Measurements from ENCODE around the gene FUS. TPM values are rescaled to one million over a fixed set of nuclear protein-coding genes. Genes with fewer than 3 reads are reported as not detected.

Gene FUS
- total and polyA plus RNA-seq, 2 experiments from 2014 or later, result 247 to 528 TPM

- Mint-ChIP-seq H3K27me3 (ENCODE audit: insufficient read depth, low read depth, poor library complexity) (peaks cover 13% of the 10 kb centered on the region), H3K4me3 (no peak overlapping the region), H3K36me3 (ENCODE audit: low read depth) (peaks cover 100% of the 10 kb centered on the region), H3K4me1 (peaks cover 34% of the 10 kb centered on the region), H3K9me3 (no peaks in the 10 kb centered on the region; the same call in 2 of the 3 replicates), H3K27ac (peak overlapping the region; percentile 75; the same call in 1 of the 2 replicates)
- DNase-seq (ENCODE audit: low spot score) (no peak), ATAC-seq (peak; percentile 13)
- H3K4me2 ChIP-seq, result no peak overlapping the region
- H3F3A ChIP-seq (replicated peaks; ENCODE audit: low read depth), result peaks cover 80% of the 10 kb centered on the region
- peaks cover 100% of the 10 kb centered on the region for H3K36me3 ChIP-seq (ENCODE audit: insufficient read depth)
- H3K79me2 ChIP-seq (replicated peaks; ENCODE audit: insufficient read depth), result peaks cover 95% of the 10 kb centered on the region
- no peaks in the 10 kb centered on the region for H3K27me3 ChIP-seq (ENCODE audit: insufficient read depth)
- H3K27ac ChIP-seq (ENCODE audit: low read depth), result no peak overlapping the region
- TF ChIP-seq EZH2 (IDR thresholded peaks at IDR 0.05; ENCODE audit: low read depth, unreplicated experiment) (no peak), ZNF331 (CRISPR knock-in tag; IDR thresholded peaks at IDR 0.05; ENCODE audit: low read depth) (no peak), POLR2AphosphoS5 (IDR thresholded peaks at IDR 0.05; ENCODE audit: low read depth) (no peak), NANOG (IDR thresholded peaks at IDR 0.05; ENCODE audit: borderline replicate concordance) (no peak), EZH2phosphoT487 (IDR thresholded peaks at IDR 0.05; ENCODE audit: unreplicated experiment) (no peak)
- TF ChIP-seq, protein P1, sequence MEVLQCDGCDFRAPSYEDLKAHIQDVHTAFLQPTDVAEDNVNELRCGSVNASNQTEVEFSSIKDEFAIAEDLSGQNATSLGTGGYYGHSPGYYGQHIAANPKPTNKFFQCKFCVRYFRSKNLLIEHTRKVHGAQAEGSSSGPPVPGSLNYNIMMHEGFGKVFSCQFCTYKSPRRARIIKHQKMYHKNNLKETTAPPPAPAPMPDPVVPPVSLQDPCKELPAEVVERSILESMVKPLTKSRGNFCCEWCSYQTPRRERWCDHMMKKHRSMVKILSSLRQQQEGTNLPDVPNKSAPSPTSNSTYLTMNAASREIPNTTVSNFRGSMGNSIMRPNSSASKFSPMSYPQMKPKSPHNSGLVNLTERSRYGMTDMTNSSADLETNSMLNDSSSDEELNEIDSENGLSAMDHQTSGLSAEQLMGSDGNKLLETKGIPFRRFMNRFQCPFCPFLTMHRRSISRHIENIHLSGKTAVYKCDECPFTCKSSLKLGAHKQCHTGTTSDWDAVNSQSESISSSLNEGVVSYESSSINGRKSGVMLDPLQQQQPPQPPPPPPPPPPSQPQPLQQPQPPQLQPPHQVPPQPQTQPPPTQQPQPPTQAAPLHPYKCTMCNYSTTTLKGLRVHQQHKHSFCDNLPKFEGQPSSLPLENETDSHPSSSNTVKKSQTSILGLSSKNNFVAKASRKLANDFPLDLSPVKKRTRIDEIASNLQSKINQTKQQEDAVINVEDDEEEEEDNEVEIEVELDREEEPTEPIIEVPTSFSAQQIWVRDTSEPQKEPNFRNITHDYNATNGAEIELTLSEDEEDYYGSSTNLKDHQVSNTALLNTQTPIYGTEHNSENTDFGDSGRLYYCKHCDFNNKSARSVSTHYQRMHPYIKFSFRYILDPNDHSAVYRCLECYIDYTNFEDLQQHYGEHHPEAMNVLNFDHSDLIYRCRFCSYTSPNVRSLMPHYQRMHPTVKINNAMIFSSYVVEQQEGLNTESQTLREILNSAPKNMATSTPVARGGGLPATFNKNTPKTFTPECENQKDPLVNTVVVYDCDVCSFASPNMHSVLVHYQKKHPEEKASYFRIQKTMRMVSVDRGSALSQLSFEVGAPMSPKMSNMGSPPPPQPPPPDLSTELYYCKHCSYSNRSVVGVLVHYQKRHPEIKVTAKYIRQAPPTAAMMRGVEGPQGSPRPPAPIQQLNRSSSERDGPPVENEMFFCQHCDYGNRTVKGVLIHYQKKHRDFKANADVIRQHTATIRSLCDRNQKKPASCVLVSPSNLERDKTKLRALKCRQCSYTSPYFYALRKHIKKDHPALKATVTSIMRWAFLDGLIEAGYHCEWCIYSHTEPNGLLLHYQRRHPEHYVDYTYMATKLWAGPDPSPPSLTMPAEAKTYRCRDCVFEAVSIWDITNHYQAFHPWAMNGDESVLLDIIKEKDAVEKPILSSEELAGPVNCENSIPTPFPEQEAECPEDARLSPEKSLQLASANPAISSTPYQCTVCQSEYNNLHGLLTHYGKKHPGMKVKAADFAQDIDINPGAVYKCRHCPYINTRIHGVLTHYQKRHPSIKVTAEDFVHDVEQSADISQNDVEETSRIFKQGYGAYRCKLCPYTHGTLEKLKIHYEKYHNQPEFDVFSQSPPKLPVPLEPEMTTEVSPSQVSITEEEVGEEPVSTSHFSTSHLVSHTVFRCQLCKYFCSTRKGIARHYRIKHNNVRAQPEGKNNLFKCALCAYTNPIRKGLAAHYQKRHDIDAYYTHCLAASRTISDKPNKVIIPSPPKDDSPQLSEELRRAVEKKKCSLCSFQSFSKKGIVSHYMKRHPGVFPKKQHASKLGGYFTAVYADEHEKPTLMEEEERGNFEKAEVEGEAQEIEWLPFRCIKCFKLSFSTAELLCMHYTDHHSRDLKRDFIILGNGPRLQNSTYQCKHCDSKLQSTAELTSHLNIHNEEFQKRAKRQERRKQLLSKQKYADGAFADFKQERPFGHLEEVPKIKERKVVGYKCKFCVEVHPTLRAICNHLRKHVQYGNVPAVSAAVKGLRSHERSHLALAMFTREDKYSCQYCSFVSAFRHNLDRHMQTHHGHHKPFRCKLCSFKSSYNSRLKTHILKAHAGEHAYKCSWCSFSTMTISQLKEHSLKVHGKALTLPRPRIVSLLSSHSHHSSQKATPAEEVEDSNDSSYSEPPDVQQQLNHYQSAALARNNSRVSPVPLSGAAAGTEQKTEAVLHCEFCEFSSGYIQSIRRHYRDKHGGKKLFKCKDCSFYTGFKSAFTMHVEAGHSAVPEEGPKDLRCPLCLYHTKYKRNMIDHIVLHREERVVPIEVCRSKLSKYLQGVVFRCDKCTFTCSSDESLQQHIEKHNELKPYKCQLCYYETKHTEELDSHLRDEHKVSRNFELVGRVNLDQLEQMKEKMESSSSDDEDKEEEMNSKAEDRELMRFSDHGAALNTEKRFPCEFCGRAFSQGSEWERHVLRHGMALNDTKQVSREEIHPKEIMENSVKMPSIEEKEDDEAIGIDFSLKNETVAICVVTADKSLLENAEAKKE (CRISPR knock-in tag; IDR thresholded peaks at IDR 0.05), result no peak
- TF ChIP-seq, protein P2, sequence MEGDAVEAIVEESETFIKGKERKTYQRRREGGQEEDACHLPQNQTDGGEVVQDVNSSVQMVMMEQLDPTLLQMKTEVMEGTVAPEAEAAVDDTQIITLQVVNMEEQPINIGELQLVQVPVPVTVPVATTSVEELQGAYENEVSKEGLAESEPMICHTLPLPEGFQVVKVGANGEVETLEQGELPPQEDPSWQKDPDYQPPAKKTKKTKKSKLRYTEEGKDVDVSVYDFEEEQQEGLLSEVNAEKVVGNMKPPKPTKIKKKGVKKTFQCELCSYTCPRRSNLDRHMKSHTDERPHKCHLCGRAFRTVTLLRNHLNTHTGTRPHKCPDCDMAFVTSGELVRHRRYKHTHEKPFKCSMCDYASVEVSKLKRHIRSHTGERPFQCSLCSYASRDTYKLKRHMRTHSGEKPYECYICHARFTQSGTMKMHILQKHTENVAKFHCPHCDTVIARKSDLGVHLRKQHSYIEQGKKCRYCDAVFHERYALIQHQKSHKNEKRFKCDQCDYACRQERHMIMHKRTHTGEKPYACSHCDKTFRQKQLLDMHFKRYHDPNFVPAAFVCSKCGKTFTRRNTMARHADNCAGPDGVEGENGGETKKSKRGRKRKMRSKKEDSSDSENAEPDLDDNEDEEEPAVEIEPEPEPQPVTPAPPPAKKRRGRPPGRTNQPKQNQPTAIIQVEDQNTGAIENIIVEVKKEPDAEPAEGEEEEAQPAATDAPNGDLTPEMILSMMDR (conservative IDR thresholded peaks at IDR 0.05; ENCODE audit: low read depth in 2 of 2), result no peak
- TF ChIP-seq, protein P3, sequence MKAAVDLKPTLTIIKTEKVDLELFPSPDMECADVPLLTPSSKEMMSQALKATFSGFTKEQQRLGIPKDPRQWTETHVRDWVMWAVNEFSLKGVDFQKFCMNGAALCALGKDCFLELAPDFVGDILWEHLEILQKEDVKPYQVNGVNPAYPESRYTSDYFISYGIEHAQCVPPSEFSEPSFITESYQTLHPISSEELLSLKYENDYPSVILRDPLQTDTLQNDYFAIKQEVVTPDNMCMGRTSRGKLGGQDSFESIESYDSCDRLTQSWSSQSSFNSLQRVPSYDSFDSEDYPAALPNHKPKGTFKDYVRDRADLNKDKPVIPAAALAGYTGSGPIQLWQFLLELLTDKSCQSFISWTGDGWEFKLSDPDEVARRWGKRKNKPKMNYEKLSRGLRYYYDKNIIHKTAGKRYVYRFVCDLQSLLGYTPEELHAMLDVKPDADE (IDR thresholded peaks at IDR 0.05), result no peak
- peaks cover 7% of the 10 kb centered on the region for H3K4me1 ChIP-seq (ENCODE audit: insufficient read depth)
- H2AFZ ChIP-seq, result no peak overlapping the region
- H4K20me1 ChIP-seq (replicated peaks; ENCODE audit: insufficient read depth), result peaks cover 86% of the 10 kb centered on the region
- H3K4me3 ChIP-seq, result no peak overlapping the region
- H3K9me2 ChIP-seq (ENCODE audit: insufficient read depth), result no peaks in the 10 kb centered on the region
Observed at GRCh38 chr16:31187808-31188189, 7.9 kb downstream of the FUS start.
